Measurements from ENCODE around the gene TMEM231.

The TMEM231 gene

GRCh38 chr16:75532791-75533190 lies 23.3 kb downstream of the TMEM231 start:
- TF ChIP-seq, protein P1, sequence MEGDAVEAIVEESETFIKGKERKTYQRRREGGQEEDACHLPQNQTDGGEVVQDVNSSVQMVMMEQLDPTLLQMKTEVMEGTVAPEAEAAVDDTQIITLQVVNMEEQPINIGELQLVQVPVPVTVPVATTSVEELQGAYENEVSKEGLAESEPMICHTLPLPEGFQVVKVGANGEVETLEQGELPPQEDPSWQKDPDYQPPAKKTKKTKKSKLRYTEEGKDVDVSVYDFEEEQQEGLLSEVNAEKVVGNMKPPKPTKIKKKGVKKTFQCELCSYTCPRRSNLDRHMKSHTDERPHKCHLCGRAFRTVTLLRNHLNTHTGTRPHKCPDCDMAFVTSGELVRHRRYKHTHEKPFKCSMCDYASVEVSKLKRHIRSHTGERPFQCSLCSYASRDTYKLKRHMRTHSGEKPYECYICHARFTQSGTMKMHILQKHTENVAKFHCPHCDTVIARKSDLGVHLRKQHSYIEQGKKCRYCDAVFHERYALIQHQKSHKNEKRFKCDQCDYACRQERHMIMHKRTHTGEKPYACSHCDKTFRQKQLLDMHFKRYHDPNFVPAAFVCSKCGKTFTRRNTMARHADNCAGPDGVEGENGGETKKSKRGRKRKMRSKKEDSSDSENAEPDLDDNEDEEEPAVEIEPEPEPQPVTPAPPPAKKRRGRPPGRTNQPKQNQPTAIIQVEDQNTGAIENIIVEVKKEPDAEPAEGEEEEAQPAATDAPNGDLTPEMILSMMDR (IDR thresholded peaks at IDR 0.05; ENCODE audit: extremely low read depth, insufficient read depth, missing control alignments), result no peak
- DNase-seq (ENCODE audit: low spot score), result no peak
- in situ Hi-C loops (cut with MboI; ENCODE audit: low pct_unique_long_range_greater_than_20kb, low sequenced_read_pairs, unreplicated experiment), result no loop called here

DNA sequence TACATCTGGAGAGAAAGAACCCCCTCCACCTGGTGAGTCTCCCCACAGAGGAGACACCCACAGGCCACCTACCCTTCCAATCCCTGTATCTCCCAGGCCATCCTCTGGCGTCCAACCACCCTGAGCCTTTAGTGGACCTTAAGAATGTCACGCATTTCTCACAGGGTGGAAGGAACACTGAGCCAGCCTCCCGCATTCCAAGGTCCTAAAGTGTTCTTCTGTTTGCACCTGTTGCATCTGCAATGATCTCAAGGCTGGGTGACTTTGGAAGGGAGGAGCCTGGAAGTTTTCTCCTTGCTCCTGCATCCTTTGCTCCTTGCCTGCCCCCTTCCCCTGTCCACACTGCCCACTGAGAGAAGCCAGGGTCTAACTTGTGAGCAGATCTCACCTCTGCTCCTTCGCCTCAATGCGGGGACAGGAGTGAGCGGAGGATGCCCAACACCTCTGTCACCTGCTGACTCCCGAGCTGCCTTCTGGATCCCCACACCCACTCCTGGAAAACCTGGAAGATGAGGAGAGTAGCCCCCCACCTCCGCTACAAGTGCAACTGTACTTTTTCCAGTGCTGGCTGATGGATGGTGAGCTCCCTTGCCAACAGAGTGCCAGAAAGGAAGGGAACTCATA lies 23.8 kb downstream of the TMEM231 start:
- in situ Hi-C loops (cut with MboI; ENCODE audit: low pct_unique_long_range_greater_than_20kb, low sequenced_read_pairs, unreplicated experiment), result no loop called here
- DNase-seq (ENCODE audit: low spot score), result no peak

DNA sequence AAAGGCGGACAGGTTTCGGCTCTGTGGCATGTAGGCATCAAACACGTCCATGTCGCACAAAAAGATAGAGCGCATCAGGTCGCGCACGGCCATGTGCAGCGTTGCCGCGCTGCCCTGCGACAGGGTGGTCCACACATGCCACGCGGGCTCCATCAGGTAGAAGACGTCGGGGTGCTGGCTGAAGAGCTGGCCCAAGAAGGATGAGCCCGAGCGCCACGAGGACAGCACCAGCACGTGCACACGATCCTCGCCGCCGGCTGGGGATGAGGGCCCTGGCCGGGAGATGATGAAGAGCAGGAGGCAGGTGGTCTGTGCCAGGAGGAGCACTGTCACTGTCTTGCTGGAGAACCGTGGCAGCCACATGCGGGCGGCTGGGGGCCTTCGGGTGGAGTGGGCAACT lies 26.1 kb downstream of the TMEM231 start:
- DNase-seq (ENCODE audit: low spot score), result no peak
- in situ Hi-C loops (cut with MboI; ENCODE audit: low pct_unique_long_range_greater_than_20kb, low sequenced_read_pairs, unreplicated experiment), result no loop called here
- TF ChIP-seq, protein P1 (IDR thresholded peaks at IDR 0.05; ENCODE audit: extremely low read depth, insufficient read depth, missing control alignments), result no peak

More for the DNA sequence above, 23.8 kb downstream of the TMEM231 start:
- TF ChIP-seq, protein P1 (IDR thresholded peaks at IDR 0.05; ENCODE audit: extremely low read depth, insufficient read depth, missing control alignments), result no peak

DNA sequence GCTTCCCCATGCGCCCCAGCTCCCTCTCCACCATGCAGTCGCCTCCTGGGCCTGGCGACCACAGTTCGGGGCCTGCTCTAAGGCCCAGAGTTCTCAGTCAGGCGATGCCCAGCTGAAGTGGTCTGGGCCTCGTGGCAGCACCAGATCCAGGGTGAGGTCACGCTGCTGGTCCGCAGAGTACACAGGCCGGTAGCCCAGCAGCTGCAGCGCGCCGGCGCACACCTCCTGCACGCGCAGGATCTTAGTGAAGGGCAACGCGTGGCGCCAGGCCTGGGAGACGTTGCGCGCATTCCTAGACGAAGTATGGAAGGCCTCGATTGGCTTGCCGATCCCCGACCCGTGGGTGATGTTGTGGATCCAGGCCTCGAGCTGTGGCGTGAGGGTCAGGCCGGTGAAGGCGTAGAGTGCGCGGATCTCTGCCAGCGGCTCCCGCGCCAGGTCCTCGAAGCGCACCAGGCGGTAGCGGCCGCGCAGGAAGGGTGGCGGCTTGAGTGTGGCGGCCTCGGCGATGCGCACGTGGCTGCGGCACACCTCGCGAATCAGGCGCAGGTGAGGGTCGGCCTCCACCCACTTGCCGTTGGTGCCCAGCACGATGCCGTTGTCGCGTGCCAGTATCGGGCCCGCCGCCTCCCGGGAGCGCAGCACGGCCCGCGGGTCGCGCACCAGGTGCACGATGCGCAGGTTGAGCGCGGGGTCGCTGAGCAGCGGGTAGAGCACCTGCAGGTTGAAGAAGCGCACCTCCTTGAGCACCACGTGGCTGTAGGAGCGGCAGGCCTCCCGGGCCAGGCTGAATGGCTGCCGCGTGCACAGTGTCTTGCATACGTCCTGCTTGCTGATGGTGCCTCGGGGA lies 26.8 kb downstream of the TMEM231 start:
- DNase-seq (ENCODE audit: low spot score), result no peak
- in situ Hi-C loops (cut with MboI; ENCODE audit: low pct_unique_long_range_greater_than_20kb, low sequenced_read_pairs, unreplicated experiment), result no loop called here
- TF ChIP-seq, protein P1 (IDR thresholded peaks at IDR 0.05; ENCODE audit: extremely low read depth, insufficient read depth, missing control alignments), result no peak

GRCh38 chr16:75527825-75528299 lies 28.2 kb downstream of the TMEM231 start:
- in situ Hi-C loops (cut with MboI; ENCODE audit: low pct_unique_long_range_greater_than_20kb, low sequenced_read_pairs, unreplicated experiment), result no loop called here
- DNase-seq (ENCODE audit: low spot score), result no peak
- TF ChIP-seq, protein P1 (IDR thresholded peaks at IDR 0.05; ENCODE audit: extremely low read depth, insufficient read depth, missing control alignments), result no peak

DNA sequence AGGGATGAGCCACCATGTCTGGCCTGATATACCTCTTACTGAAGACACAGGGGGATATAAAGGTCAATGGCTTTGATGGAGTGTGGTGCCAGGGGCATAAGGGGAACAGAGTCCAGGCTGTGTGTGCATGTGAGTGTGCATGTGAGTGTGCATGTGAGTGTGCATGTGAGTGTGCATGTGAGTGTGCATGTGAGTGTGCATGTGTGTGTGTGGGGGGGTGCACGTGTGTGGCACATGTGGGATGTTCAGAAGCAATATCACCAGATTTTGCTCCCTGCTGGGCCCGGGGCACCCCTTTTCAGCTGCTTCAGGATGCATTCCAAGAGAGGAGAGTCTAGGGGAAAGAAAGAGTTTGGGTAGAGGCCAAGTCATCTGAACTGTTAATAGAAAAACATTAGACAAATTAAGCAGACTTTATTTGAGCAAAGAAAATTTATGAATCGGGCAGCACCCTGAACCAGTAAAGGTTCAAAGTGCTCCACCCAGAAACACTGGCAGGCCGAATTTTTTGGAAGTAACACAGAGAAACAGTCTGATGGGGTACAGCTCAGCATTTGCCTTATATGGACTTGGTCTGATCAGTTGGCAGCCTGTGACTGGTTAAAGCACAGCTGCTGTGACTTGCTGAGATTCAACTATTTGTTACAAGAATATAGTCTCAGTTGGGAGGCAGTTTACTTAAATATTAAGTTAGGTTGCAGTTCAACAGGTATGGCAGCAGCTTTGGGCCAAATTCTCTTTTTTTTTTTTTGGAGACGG lies 29.8 kb downstream of the TMEM231 start:
- no peak for DNase-seq (ENCODE audit: low spot score)
- TF ChIP-seq, protein P1 (IDR thresholded peaks at IDR 0.05; ENCODE audit: extremely low read depth, insufficient read depth, missing control alignments), result no peak
- in situ Hi-C loops (cut with MboI; ENCODE audit: low pct_unique_long_range_greater_than_20kb, low sequenced_read_pairs, unreplicated experiment), result no loop called here

Data from GM13977 (cell line).